Upper lobe of left lung (tissue), 4 donors: ENCODE results near the gene LRRC45.

Experiments
- CTCF ChIP-seq, 6 experiments: fragments of 450-650 bp in 4 of 6; fragments of 200-600 bp in 2 of 6; sonication (generic) in 2 of 6; IDR thresholded peaks; one replicate each; pipeline ENCODE4 v1.5.1; 2016 to 2019; ENCODE audit warnings: antibody characterized with exemption in 6 of 6
- EP300 ChIP-seq, 4 donors: sonication (generic); formaldehyde crosslinking; IDR thresholded peaks; one replicate each; pipeline ENCODE4 v1.5.1; 2017; ENCODE audit warnings: antibody characterized with exemption in 4 of 4, control low read depth in 2 of 4

GRCh38 chr17:82033359-82034085, 10.4 kb downstream of the LRRC45 start:
- TF ChIP-seq EP300 (IDR thresholded peaks at IDR 0.05) (no peak), CTCF (IDR thresholded peaks at IDR 0.05) (no peak)
